CD4-positive, CD25-positive, alpha-beta regulatory T cell (primary cell): ENCODE results near the gene SPCS3. TPM values are rescaled to one million over a fixed set of nuclear protein-coding genes. Genes with fewer than 3 reads are reported as not detected.

ENCODE experiments used
- ATAC-seq, 2 donors: fragments of 150-1000 bp; cut with Tn5 transposase; one replicate each; pipeline ENCODE4 v1.10.0; 2021; ENCODE audit warnings: low read depth in 2 of 2, moderate number of reproducible peaks in 2 of 2, moderate library complexity in 1 of 2
- DNase-seq, 3 donors: peaks; one replicate each; pipeline versions ENCODE4 v3.0.0 to v3.0.0-alpha.2; 2012 to 2022; ENCODE audit warnings: mixed read lengths in 1 of 3
- H3K27ac ChIP-seq: one replicate; pipeline ENCODE4 v1.7.0; 2013; ENCODE audit warnings: mild to moderate bottlenecking, low read length; ENCODE audit not compliant: insufficient read depth, poor library complexity, severe bottlenecking
- H3K27me3 ChIP-seq: one replicate; pipeline ENCODE4 v1.7.0; 2013; ENCODE audit warnings: low read length; ENCODE audit not compliant: control insufficient read depth, insufficient read depth
- H3K36me3 ChIP-seq: one replicate; pipeline ENCODE4 v1.7.0; 2013; ENCODE audit warnings: mild to moderate bottlenecking, low read length, moderate library complexity; ENCODE audit not compliant: control insufficient read depth, insufficient read depth
- H3K4me1 ChIP-seq: 2 replicates; pipeline ENCODE4 v1.7.0; 2013; ENCODE audit warnings: mild to moderate bottlenecking, low read length; ENCODE audit not compliant: insufficient read depth, control insufficient read depth, poor library complexity, severe bottlenecking
- H3K4me3 ChIP-seq: one replicate; pipeline ENCODE4 v1.7.0; 2013; ENCODE audit warnings: low read depth, mild to moderate bottlenecking, low read length, moderate library complexity
- H3K9me3 ChIP-seq, 2 experiments: 1 replicate in 1 of 2; 2 replicates in 1 of 2; pipeline ENCODE4 v1.7.0; 2013; ENCODE audit warnings: low read length in 2 of 2, mild to moderate bottlenecking in 1 of 2, moderate library complexity in 1 of 2; ENCODE audit not compliant: control insufficient read depth in 2 of 2
- H3K27ac Mint-ChIP-seq, 3 donors: one replicate each; pipeline ENCODE4 v1.8.0; 2020 to 2022; ENCODE audit warnings: mild to moderate bottlenecking in 3 of 3, mixed read lengths in 3 of 3, moderate library complexity in 2 of 3
- H3K27me3 Mint-ChIP-seq: one replicate; pipeline ENCODE4 v1.8.0; 2022; ENCODE audit warnings: mild to moderate bottlenecking, mixed read lengths
- H3K36me3 Mint-ChIP-seq: one replicate; pipeline ENCODE4 v1.8.0; 2020; ENCODE audit warnings: mixed read lengths
- H3K4me1 Mint-ChIP-seq, 4 donors: one replicate each; pipeline ENCODE4 v1.8.0; 2020 to 2022; ENCODE audit warnings: mixed read lengths in 4 of 4, mild to moderate bottlenecking in 1 of 4
- H3K4me3 Mint-ChIP-seq, 4 donors: one replicate each; pipeline ENCODE4 v1.8.0; 2020 to 2022; ENCODE audit warnings: mild to moderate bottlenecking in 4 of 4, mixed read lengths in 4 of 4, moderate library complexity in 3 of 4
- H3K9me3 Mint-ChIP-seq, 7 donors: one replicate each; pipeline ENCODE4 v1.8.0; 2020 to 2022; ENCODE audit warnings: mixed read lengths in 7 of 7, mild to moderate bottlenecking in 3 of 7, moderate library complexity in 2 of 7
- polyA plus RNA-seq, 4 donors: library from polyadenylated mRNA; unstranded; fragments of 300-500 nt; fragmentation: Illumina TruSeq; gene quantifications; one replicate each; pipeline ENCODE4 v1.2.3, GENCODE V29; 2021
- total RNA-seq: library from RNA; stranded (reverse); gene quantifications from one replicate; pipeline ENCODE4 v1.2.3, GENCODE V29; 2022

Gene SPCS3
- 125 TPM for total RNA-seq
- 10 to 100 TPM; 42.9 to 75.3 (median 51.2) TPM for polyA plus RNA-seq

DNA sequence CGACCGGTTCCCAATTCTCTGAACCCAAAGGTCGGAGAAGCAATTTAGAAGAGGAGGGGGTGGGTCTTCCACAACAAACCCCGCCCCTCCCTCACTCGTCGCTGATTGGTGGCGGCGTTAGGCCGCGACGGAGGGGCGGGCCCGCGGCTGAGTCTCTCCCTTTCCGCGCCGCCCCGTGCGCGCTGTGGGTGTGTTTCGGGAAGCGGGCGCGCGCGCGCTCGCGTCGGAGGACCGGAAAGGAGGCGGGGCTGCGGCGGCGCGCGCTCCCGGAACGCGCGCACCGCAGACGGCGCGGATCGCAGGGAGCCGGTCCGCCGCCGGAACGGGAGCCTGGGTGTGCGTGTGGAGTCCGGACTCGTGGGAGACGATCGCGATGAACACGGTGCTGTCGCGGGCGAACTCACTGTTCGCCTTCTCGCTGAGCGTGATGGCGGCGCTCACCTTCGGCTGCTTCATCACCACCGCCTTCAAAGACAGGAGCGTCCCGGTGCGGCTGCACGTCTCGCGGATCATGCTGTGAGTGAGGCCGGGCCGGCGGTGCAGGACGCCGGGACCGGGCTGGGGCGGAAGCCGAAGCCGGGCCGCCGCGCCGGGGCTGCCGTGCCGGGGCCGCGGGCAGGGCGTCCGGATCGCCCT, at the start of gene SPCS3:
SPCS3 (plus strand) TSS at position 263 of the 636 bp plus-strand sequence; CDS start at position 374, 111 bp downstream.
- H3K9me3 ChIP-seq: no peaks in the 10 kb centered on the region
- no peaks in the 10 kb centered on the region for H3K9me3 Mint-ChIP-seq
- peaks cover 4% of the 10 kb centered on the region for H3K36me3 ChIP-seq
- H3K27me3 Mint-ChIP-seq: peaks cover 5% of the 10 kb centered on the region
- H3K4me3 ChIP-seq: peak within 1 kb of the TSS; percentile 99
- peak; percentile 91 to 92 for ATAC-seq
- H3K4me1 ChIP-seq: peaks cover 50% of the 10 kb centered on the region
- peaks cover 7% of the 10 kb centered on the region for H3K36me3 Mint-ChIP-seq
- H3K4me1 Mint-ChIP-seq: peaks cover 42 to 58% (median 50%) of the 10 kb centered on the region in 4 donors
- peak within 1 kb of the TSS; percentile 86 for H3K27ac ChIP-seq
- no peaks in the 10 kb centered on the region for H3K27me3 ChIP-seq
- peak within 1 kb of the TSS; percentile 94 to 99 (median 95) for H3K4me3 Mint-ChIP-seq
- H3K27ac Mint-ChIP-seq: peak within 1 kb of the TSS; percentile 91 to 96 (median 95)
- DNase-seq: peak; percentile 92 to 97 (median 95)

GRCh38 chr4:176270669-176271068, 49.1 kb upstream of the SPCS3 start:
- ATAC-seq (no peak), DNase-seq (no peak)
- Mint-ChIP-seq H3K4me3 (no peak overlapping the region), H3K36me3 (no peaks in the 10 kb centered on the region), H3K27ac (no peak overlapping the region), H3K27me3 (no peaks in the 10 kb centered on the region), H3K4me1 (no peaks in the 10 kb centered on the region), H3K9me3 (no peaks in the 10 kb centered on the region)
- Histone ChIP-seq H3K4me3 (no peak overlapping the region), H3K36me3 (no peaks in the 10 kb centered on the region), H3K27me3 (peaks cover 3% of the 10 kb centered on the region), H3K27ac (no peak overlapping the region), H3K4me1 (no peaks in the 10 kb centered on the region), H3K9me3 (no peaks in the 10 kb centered on the region)

DNA sequence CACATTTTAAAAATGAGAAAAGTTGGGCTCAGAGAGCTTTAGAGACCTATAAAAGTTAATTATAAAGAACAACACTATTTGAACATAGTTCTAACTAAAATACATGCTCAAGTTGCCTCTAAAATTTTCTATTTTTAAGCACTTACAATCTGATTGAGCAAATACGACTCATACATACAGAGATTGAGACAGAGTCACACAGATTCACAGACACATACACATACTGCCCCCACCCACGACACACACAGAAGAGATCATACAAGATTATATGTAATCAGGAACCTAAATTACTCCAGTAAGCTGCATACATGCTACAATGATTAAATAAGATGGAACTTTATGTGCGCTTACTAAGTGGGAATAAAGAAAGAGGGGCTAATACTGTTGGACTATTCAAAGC, 48.0 kb upstream of the SPCS3 start:
- Mint-ChIP-seq H3K4me3 (no peak overlapping the region), H3K27me3 (peaks cover 3% of the 10 kb centered on the region), H3K9me3 (no peaks in the 10 kb centered on the region), H3K36me3 (no peaks in the 10 kb centered on the region), H3K27ac (no peak overlapping the region), H3K4me1 (no peaks in the 10 kb centered on the region)
- no peaks in the 10 kb centered on the region for H3K4me1 ChIP-seq
- DNase-seq (no peak), ATAC-seq (no peak)
- H3K4me3 ChIP-seq: no peak overlapping the region
- no peak overlapping the region for H3K27ac ChIP-seq
- peaks cover 3% of the 10 kb centered on the region for H3K27me3 ChIP-seq
- H3K9me3 ChIP-seq: no peaks in the 10 kb centered on the region
- H3K36me3 ChIP-seq: no peaks in the 10 kb centered on the region

DNA sequence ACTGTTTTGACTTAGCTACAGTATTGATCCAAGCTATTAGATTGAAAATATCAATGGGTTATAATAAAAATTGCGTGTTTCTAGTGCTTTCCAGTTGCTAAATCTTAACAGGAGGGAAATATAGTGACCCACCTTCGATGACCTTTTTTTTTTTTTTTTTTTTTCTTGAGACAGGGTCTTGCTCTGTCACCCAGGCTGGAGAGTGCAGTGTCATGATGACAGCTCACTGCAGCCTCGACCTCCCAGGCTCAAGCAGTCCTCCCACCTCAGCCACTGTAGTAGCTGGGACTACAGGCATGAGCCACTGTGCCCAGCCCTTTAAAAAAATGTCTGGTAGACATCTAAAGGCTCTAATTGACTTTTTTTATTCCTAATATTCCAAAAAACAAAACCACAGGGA, 47.0 kb upstream of the SPCS3 start:
- H3K36me3 ChIP-seq: no peaks in the 10 kb centered on the region
- no peaks in the 10 kb centered on the region for H3K4me1 ChIP-seq
- Mint-ChIP-seq H3K27me3 (peaks cover 8% of the 10 kb centered on the region), H3K9me3 (no peaks in the 10 kb centered on the region), H3K4me3 (no peak overlapping the region), H3K4me1 (no peaks in the 10 kb centered on the region), H3K36me3 (no peaks in the 10 kb centered on the region), H3K27ac (no peak overlapping the region)
- DNase-seq (no peak), ATAC-seq (no peak)
- H3K4me3 ChIP-seq: no peak overlapping the region
- no peak overlapping the region for H3K27ac ChIP-seq
- H3K27me3 ChIP-seq: peaks cover 3% of the 10 kb centered on the region
- H3K9me3 ChIP-seq: no peaks in the 10 kb centered on the region

- Histone ChIP-seq H3K27me3 (peaks cover 5% of the 10 kb centered on the region), H3K4me1 (no peaks in the 10 kb centered on the region), H3K36me3 (no peaks in the 10 kb centered on the region), H3K9me3 (no peaks in the 10 kb centered on the region), H3K27ac (no peak overlapping the region), H3K4me3 (no peak overlapping the region)
- no peaks in the 10 kb centered on the region for H3K9me3 Mint-ChIP-seq
- no peak for ATAC-seq
- no peak overlapping the region for H3K4me3 Mint-ChIP-seq
- no peak for DNase-seq
- no peak overlapping the region for H3K27ac Mint-ChIP-seq
- no peaks in the 10 kb centered on the region for H3K4me1 Mint-ChIP-seq
- H3K36me3 Mint-ChIP-seq: no peaks in the 10 kb centered on the region
- peaks cover 10% of the 10 kb centered on the region for H3K27me3 Mint-ChIP-seq
Measured at GRCh38 chr4:176273736-176274135, 46.0 kb upstream of the SPCS3 start.

GRCh38 chr4:176274441-176274840, 45.3 kb upstream of the SPCS3 start:
- no peak for ATAC-seq
- no peak overlapping the region for H3K4me3 ChIP-seq
- Mint-ChIP-seq H3K4me1 (no peaks in the 10 kb centered on the region), H3K27ac (no peak overlapping the region), H3K4me3 (no peak overlapping the region), H3K9me3 (peaks cover 0 to under 1% (median 0%) of the 10 kb centered on the region in 7 donors), H3K36me3 (no peaks in the 10 kb centered on the region), H3K27me3 (peaks cover 11% of the 10 kb centered on the region)
- no peak overlapping the region for H3K27ac ChIP-seq
- H3K9me3 ChIP-seq: no peaks in the 10 kb centered on the region
- DNase-seq: no peak
- peaks cover 6% of the 10 kb centered on the region for H3K27me3 ChIP-seq
- no peaks in the 10 kb centered on the region for H3K36me3 ChIP-seq
- no peaks in the 10 kb centered on the region for H3K4me1 ChIP-seq

- no peak for ATAC-seq
- Mint-ChIP-seq H3K27ac (no peak overlapping the region), H3K27me3 (peaks cover 17% of the 10 kb centered on the region), H3K4me1 (no peaks in the 10 kb centered on the region), H3K9me3 (peaks cover 0 to 4% (median 0%) of the 10 kb centered on the region in 7 donors), H3K36me3 (no peaks in the 10 kb centered on the region), H3K4me3 (no peak overlapping the region)
- no peak for DNase-seq
- no peaks in the 10 kb centered on the region for H3K9me3 ChIP-seq
- H3K27ac ChIP-seq: no peak overlapping the region
- H3K36me3 ChIP-seq: no peaks in the 10 kb centered on the region
- no peak overlapping the region for H3K4me3 ChIP-seq
- H3K27me3 ChIP-seq: peaks cover 6% of the 10 kb centered on the region
- no peaks in the 10 kb centered on the region for H3K4me1 ChIP-seq
Measured at GRCh38 chr4:176276710-176277109, 43.1 kb upstream of the SPCS3 start.
